ENCODE results near the gene ECHDC1. TPM values are rescaled to one million over a fixed set of nuclear protein-coding genes. Genes with fewer than 3 reads are reported as not detected.

The ECHDC1 gene
- total and polyA plus RNA-seq, 2 of the 4 experiments (the other 2 are of a cell fraction): 33.1 to 40.3 TPM

DNA sequence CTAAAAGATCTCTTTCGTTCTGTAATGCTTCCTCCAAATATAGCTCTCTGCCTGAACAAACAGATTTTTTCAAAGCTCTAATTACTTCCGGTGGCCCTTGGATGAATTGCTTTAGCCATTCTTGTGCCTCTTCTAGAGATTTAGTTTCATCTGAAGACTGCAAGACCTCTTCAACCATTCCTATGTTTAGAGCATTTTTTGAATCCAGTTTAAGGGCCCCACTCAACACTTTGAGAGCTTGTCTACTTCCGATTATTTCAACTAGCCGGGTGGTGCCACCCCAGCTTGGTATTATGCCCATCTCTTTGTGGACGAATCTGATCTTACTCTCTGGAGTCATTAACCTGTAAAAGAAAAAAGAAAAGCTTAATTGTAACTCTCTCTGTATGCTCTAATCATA, 53.5 kb downstream of the ECHDC1 start:
- H2AFZ ChIP-seq (replicated peaks; ENCODE audit: low read length, poor library complexity): no peak overlapping the region
- dilution Hi-C loops (cut with HindIII; ENCODE audit: low sequenced_read_pairs, unreplicated experiment) (no loop called here), in situ Hi-C loops (cut with MboI; ENCODE audit: low sequenced_read_pairs) (no loop called here), intact Hi-C loops (cut with micrococcal nuclease) (no loop called here)
- ChIA-PET POLR2A (ENCODE audit: unreplicated experiment) (no interaction called here), CTCF (interaction anchor here (0.6 to 0.8 kb wide), 2 partner anchors 249 to 934 kb away, joined by 3 read pairs; no protein-coding TSS in a partner anchor)
- H3K27me3 ChIP-seq (ENCODE audit: control insufficient read depth, insufficient read depth, low read length): no peaks in the 10 kb centered on the region
- TF ChIP-seq FOS (IDR thresholded peaks at IDR 0.05; ENCODE audit: low read depth, low read length) (no peak), RFX5 (IDR thresholded peaks at IDR 0.05; ENCODE audit: low read depth, low read length) (no peak), MXI1 (IDR thresholded peaks at IDR 0.05; ENCODE audit: borderline replicate concordance, low read depth, low read length) (no peak), SMC3 (IDR thresholded peaks at IDR 0.05; ENCODE audit: low read depth, low read length) (no peak), RAD21 (IDR thresholded peaks at IDR 0.05; ENCODE audit: low read length) (no peak), CEBPB (IDR thresholded peaks at IDR 0.05; ENCODE audit: low read depth, low read length) (no peak), RCOR1 (IDR thresholded peaks at IDR 0.05; ENCODE audit: insufficient replicate concordance, low read length) (no peak), MAZ (IDR thresholded peaks at IDR 0.05; ENCODE audit: borderline replicate concordance, low read depth, low read length) (no peak), BHLHE40 (IDR thresholded peaks at IDR 0.05; ENCODE audit: low read depth, low read length) (no peak), POLR2A (IDR thresholded peaks at IDR 0.05; ENCODE audit: low read depth, low read length) (no peak)
- H2BK15ac ChIP-seq (ENCODE audit: low read depth, low read length): no peak overlapping the region
- no peak overlapping the region for H2BK5ac ChIP-seq (ENCODE audit: low read depth, low read length, poor library complexity, severe bottlenecking)
- H3K14ac ChIP-seq (replicated peaks; ENCODE audit: low read depth, low read length): no peak overlapping the region
- no peak overlapping the region for H2BK20ac ChIP-seq (ENCODE audit: low read depth, low read length)
- no peak overlapping the region for H3K9ac ChIP-seq (ENCODE audit: low read depth, low read length)
- no peak overlapping the region for H3K23ac ChIP-seq (ENCODE audit: low read depth, low read length)
- no TSS peak for BruUV-seq (replicated peaks)
- no peak overlapping the region for H3K18ac ChIP-seq (ENCODE audit: low read depth, low read length)
- no peaks in the 10 kb centered on the region; the same call in 1 of the 2 replicates for H3K4me1 ChIP-seq (ENCODE audit: control insufficient read depth, insufficient read depth, low read length)
- H4K5ac ChIP-seq (ENCODE audit: low read depth, low read length): no peak overlapping the region
- ATAC-seq (ENCODE audit: low read depth) (no peak), DNase-seq (no peak)
- H3K79me1 ChIP-seq (ENCODE audit: low read depth in 1 of 2, low read length in 2 of 2): peaks cover 16 to 45% of the 10 kb centered on the region in 2 experiments
- H3K4me2 ChIP-seq (ENCODE audit: low read depth, low read length): no peak overlapping the region
- H3K4me3 ChIP-seq (ENCODE audit: insufficient read depth, low read depth, low read length): no peak overlapping the region
- H2AK5ac ChIP-seq (ENCODE audit: low read depth, low read length): no peak overlapping the region
- no peak overlapping the region for H4K91ac ChIP-seq (ENCODE audit: insufficient read depth, low read depth, low read length)
- H3K9me3 ChIP-seq (ENCODE audit: control insufficient read depth, insufficient read depth, low read length): no peaks in the 10 kb centered on the region
- no peak overlapping the region for H4K8ac ChIP-seq (ENCODE audit: low read depth in 2 of 2, low read length in 2 of 2)
- no peak overlapping the region for H3K27ac ChIP-seq (ENCODE audit: insufficient read depth, low read length)
- 0 out of 2 replicates have a peak, but pooled peaks cover 9% of the 10 kb centered on the region for H3K9me1 ChIP-seq (ENCODE audit: insufficient read depth, low read length)
- H2BK120ac ChIP-seq (ENCODE audit: low read depth, low read length): no peak overlapping the region
- peaks cover 24% of the 10 kb centered on the region for H4K20me1 ChIP-seq (ENCODE audit: insufficient read depth, low read length)
- H3K56ac ChIP-seq (ENCODE audit: extremely low read depth, insufficient read depth, low read length): no peak overlapping the region
- no peak overlapping the region for H3K4ac ChIP-seq (ENCODE audit: low read depth, low read length)
- H2AK9ac ChIP-seq (replicated peaks; ENCODE audit: low read depth, low read length, poor library complexity): no peak overlapping the region
- WGBS, 2 experiments (ENCODE audit: extremely low coverage in 2 of 2, insufficient read length in 1 of 2): no CpG with 5 or more reads among the region's 5 CpGs
- H3K36me3 ChIP-seq (ENCODE audit: control insufficient read depth, insufficient read depth, low read length): peaks cover 17% of the 10 kb centered on the region

Data from IMR-90 (cell line).